ENCODE measurements around the gene ZNF236. TPM values are rescaled to one million over a fixed set of nuclear protein-coding genes. Genes with fewer than 3 reads are reported as not detected.
A peak's percentile ranks its signal among the peaks of the same experiment; 100 is the strongest.

ZNF236 gene
- total RNA-seq, 1 donor from 2014 or later, result 11.5 TPM

GRCh38 chr18:76821875-76822505, 367 bp upstream of the ZNF236 start:
- peak overlapping the region; percentile 79 for H3K27ac ChIP-seq
- H3K79me2 ChIP-seq (ENCODE audit: low read depth), result peaks cover 88% of the 10 kb centered on the region
- peak overlapping the region; percentile 93 for H3K4me3 ChIP-seq
- H3K4me1 Mint-ChIP-seq, result peaks cover 29% of the 10 kb centered on the region
- peaks cover 13% of the 10 kb centered on the region for H3K36me3 Mint-ChIP-seq
- no peaks in the 10 kb centered on the region for H3K27me3 Mint-ChIP-seq (ENCODE audit: insufficient read depth, low read depth)
- peak overlapping the region; percentile 29 for H2AFZ ChIP-seq (replicated peaks)
- no peaks in the 10 kb centered on the region for H3K36me3 ChIP-seq
- peak overlapping the region; percentile 87 for H3K27ac Mint-ChIP-seq
- H3F3A ChIP-seq (ENCODE audit: low read depth), result peaks cover 22% of the 10 kb centered on the region
- peak overlapping the region; percentile 89 for H3K4me2 ChIP-seq
- peak overlapping the region; percentile 94 for H3K4me3 Mint-ChIP-seq
- H3K9ac ChIP-seq, result peak overlapping the region; percentile 90
- DNase-seq (ENCODE audit: low spot score), result peak; percentile 85
- H3K9me3 ChIP-seq (ENCODE audit: low read depth), result no peaks in the 10 kb centered on the region
- peaks cover 3% of the 10 kb centered on the region for H3K9me3 Mint-ChIP-seq
- H3K27me3 ChIP-seq, result no peaks in the 10 kb centered on the region
- peaks cover 18% of the 10 kb centered on the region for H3K4me1 ChIP-seq
- TF ChIP-seq CTCF (IDR thresholded peaks at IDR 0.05) (no peak), EZH2phosphoT487 (IDR thresholded peaks at IDR 0.05) (no peak), EZH2 (IDR thresholded peaks at IDR 0.05) (no peak)
- no peaks in the 10 kb centered on the region for H4K20me1 ChIP-seq (ENCODE audit: low read depth)

GRCh38 chr18:76823161-76823538, 793 bp downstream of the ZNF236 start:
- Mint-ChIP-seq H3K27ac (peak overlapping the region; percentile 91), H3K27me3 (ENCODE audit: insufficient read depth, low read depth) (no peaks in the 10 kb centered on the region), H3K36me3 (peaks cover 11% of the 10 kb centered on the region), H3K4me1 (peaks cover 37% of the 10 kb centered on the region), H3K9me3 (peaks cover 3% of the 10 kb centered on the region), H3K4me3 (peak overlapping the region; percentile 89)
- H3K27ac ChIP-seq, result peak overlapping the region; percentile 48
- no peak for TF ChIP-seq CTCF (IDR thresholded peaks at IDR 0.05)
- no peak for TF ChIP-seq EZH2phosphoT487 (IDR thresholded peaks at IDR 0.05)
- no peak for TF ChIP-seq EZH2 (IDR thresholded peaks at IDR 0.05)
- H3K36me3 ChIP-seq, result no peaks in the 10 kb centered on the region
- H4K20me1 ChIP-seq (ENCODE audit: low read depth), result peaks cover 2% of the 10 kb centered on the region
- peaks cover 89% of the 10 kb centered on the region for H3K79me2 ChIP-seq (ENCODE audit: low read depth)
- H2AFZ ChIP-seq (replicated peaks), result no peak overlapping the region
- H3K4me3 ChIP-seq, result peak overlapping the region; percentile 74
- no peak for DNase-seq (ENCODE audit: low spot score)
- no peak overlapping the region for H3K9ac ChIP-seq
- peaks cover 22% of the 10 kb centered on the region for H3F3A ChIP-seq (ENCODE audit: low read depth)
- no peaks in the 10 kb centered on the region for H3K9me3 ChIP-seq (ENCODE audit: low read depth)
- peak overlapping the region; percentile 77 for H3K4me2 ChIP-seq
- no peaks in the 10 kb centered on the region for H3K27me3 ChIP-seq
- H3K4me1 ChIP-seq, result peaks cover 18% of the 10 kb centered on the region

GRCh38 chr18:76823587-76824011, 1.2 kb downstream of the ZNF236 start:
- peak overlapping the region; percentile 74 for H3K4me3 ChIP-seq
- Mint-ChIP-seq H3K36me3 (peaks cover 11% of the 10 kb centered on the region), H3K27me3 (ENCODE audit: insufficient read depth, low read depth) (no peaks in the 10 kb centered on the region), H3K27ac (peak overlapping the region; percentile 91), H3K9me3 (peaks cover 3% of the 10 kb centered on the region), H3K4me1 (peaks cover 37% of the 10 kb centered on the region), H3K4me3 (peak overlapping the region; percentile 89)
- peak overlapping the region; percentile 52 for H2AFZ ChIP-seq (replicated peaks)
- DNase-seq (ENCODE audit: low spot score), result peak; percentile 67
- peaks cover 22% of the 10 kb centered on the region for H3F3A ChIP-seq (ENCODE audit: low read depth)
- no peaks in the 10 kb centered on the region for H3K36me3 ChIP-seq
- no peaks in the 10 kb centered on the region for H3K27me3 ChIP-seq
- H3K79me2 ChIP-seq (ENCODE audit: low read depth), result peaks cover 89% of the 10 kb centered on the region
- H4K20me1 ChIP-seq (ENCODE audit: low read depth), result peaks cover 6% of the 10 kb centered on the region
- no peak for TF ChIP-seq EZH2 (IDR thresholded peaks at IDR 0.05)
- TF ChIP-seq CTCF (IDR thresholded peaks at IDR 0.05), result peak; percentile 44
- no peak for TF ChIP-seq EZH2phosphoT487 (IDR thresholded peaks at IDR 0.05)
- peaks cover 18% of the 10 kb centered on the region for H3K4me1 ChIP-seq
- no peak overlapping the region for H3K27ac ChIP-seq
- H3K9me3 ChIP-seq (ENCODE audit: low read depth), result no peaks in the 10 kb centered on the region
- no peak overlapping the region for H3K9ac ChIP-seq
- peak overlapping the region; percentile 77 for H3K4me2 ChIP-seq

Data from neural progenitor cell (in vitro differentiated cells).